H1 (cell line): ENCODE data around the gene EFCAB8. TPM values are rescaled to one million over a fixed set of nuclear protein-coding genes. Genes with fewer than 3 reads are reported as not detected.

ENCODE experiments used
- CHD7 ChIP-seq: fragments of 300-600 bp; sonication (generic); IDR thresholded peaks from 2 replicates; pipeline ENCODE4 v1.7.1; 2012; ENCODE audit warnings: low read length, moderate library complexity, mild to moderate bottlenecking, inconsistent platforms; ENCODE audit not compliant: insufficient replicate concordance
- CTBP2 ChIP-seq: IDR thresholded peaks from 2 replicates; pipeline ENCODE4 v1.7.0; 2011; ENCODE audit warnings: borderline replicate concordance, mild to moderate bottlenecking, moderate library complexity, mixed read lengths, low read length; ENCODE audit not compliant: insufficient read depth, insufficient read length
- GABPA ChIP-seq: IDR thresholded peaks from 2 replicates; pipeline ENCODE4 v1.6.1; 2011; ENCODE audit warnings: mild to moderate bottlenecking, low read length, moderate library complexity, borderline replicate concordance; ENCODE audit not compliant: insufficient read depth
- PHF8 ChIP-seq: fragments of 200-600 bp; sonication (generic); conservative IDR thresholded peaks from 2 replicates; pipeline ENCODE4 v1.7.1; 2012; ENCODE audit warnings: low read depth, mild to moderate bottlenecking, inconsistent platforms, low read length, moderate library complexity
- POLR2A ChIP-seq, 2 experiments: IDR thresholded peaks; 1 replicate in 1 of 2; 2 replicates in 1 of 2; pipeline ENCODE4 v1.6.1; 2011; ENCODE audit warnings: low read depth in 2 of 2, low read length in 2 of 2, mild to moderate bottlenecking in 2 of 2; ENCODE audit errors: control extremely low read depth in 1 of 2
- RBBP5 ChIP-seq: IDR thresholded peaks from 2 replicates; pipeline ENCODE4 v1.7.1; 2012; ENCODE audit warnings: low read depth, mild to moderate bottlenecking, inconsistent platforms, low read length, moderate library complexity, borderline replicate concordance
- RFX5 ChIP-seq: IDR thresholded peaks from 2 replicates; pipeline ENCODE4 v1.6.1; 2011; ENCODE audit warnings: low read depth, low read length, improper control_type of control experiment, borderline replicate concordance
- RNF2 ChIP-seq: fragments of 200-900, 300-1000 bp; sonication (generic); IDR thresholded peaks from 2 replicates; pipeline ENCODE4 v1.7.1; 2016; ENCODE audit warnings: borderline replicate concordance, low read depth, mild to moderate bottlenecking, antibody characterized with exemption, low read length; ENCODE audit not compliant: poor library complexity, severe bottlenecking; ENCODE audit errors: missing control alignments
- SP4 ChIP-seq: IDR thresholded peaks from 2 replicates; pipeline ENCODE4 v1.6.1; 2012; ENCODE audit warnings: low read length, inconsistent platforms
- SRF ChIP-seq: IDR thresholded peaks from 2 replicates; pipeline ENCODE4 v1.6.1; 2011; ENCODE audit warnings: mild to moderate bottlenecking, low read depth, low read length, moderate library complexity
- polyA plus RNA-seq, 7 experiments: library from polyadenylated mRNA; depleted of rRNA in 3 of 7; stranded (reverse) in 5 of 7; unstranded in 2 of 7; fragments of >200 nt in 5 of 7; fragments of 200-250 nt in 2 of 7; gene quantifications; 1 replicate in 5 of 7; 2 replicates in 1 of 7; 4 replicates in 1 of 7; pipeline versions ENCODE4 v1.2.1 to v1.2.3, GENCODE V29; 2011 to 2013; ENCODE audit warnings: missing spikeins in 2 of 7, mixed read lengths in 2 of 7
- total RNA-seq: library from RNA; stranded (reverse); fragmentation: NEBNext Ultra II Directional; extraction: Animal tissue kit (Norgen Biotek cat#: 25700); gene quantifications from 2 replicates; pipeline ENCODE4 v1.2.1, GENCODE V29; 2021

EFCAB8 gene
- total and polyA plus RNA-seq, 2 of the 8 experiments (the other 6 are each of a cell fraction or from before 2014, with no cell fraction given), result 0.06 to 0.20 TPM

GRCh38 chr20:32925481-32926196 is 66.9 kb downstream of the EFCAB8 start (continued):
- TF ChIP-seq CHD7, result no peak
- TF ChIP-seq RBBP5, result no peak
- no peak for TF ChIP-seq POLR2A (IDR thresholded peaks at IDR 0.05; ENCODE audit: control extremely low read depth in 1 of 2, low read depth in 2 of 2, low read length in 2 of 2)
- no peak for TF ChIP-seq RFX5
- no peak for TF ChIP-seq GABPA
- TF ChIP-seq SP4, result no peak
- no peak for TF ChIP-seq CTBP2
- TF ChIP-seq RNF2, result no peak
- TF ChIP-seq PHF8, result no peak
- TF ChIP-seq SRF, result no peak
